CD8-positive, alpha-beta memory T cell (primary cell): ENCODE results near the gene ENGASE. TPM values are rescaled to one million over a fixed set of nuclear protein-coding genes. Genes with fewer than 3 reads are reported as not detected.

ENCODE experiments used
- CTCF ChIA-PET: fragments of 350-600 bp; sonication (Branson Sonifier 250); formaldehyde crosslinking; loops from one replicate; lab custom pipeline; 2021; ENCODE audit warnings: antibody characterized with exemption; lab: Charles Lee
- POLR2A ChIA-PET: fragments of 350-600 bp; sonication (Branson Sonifier 250); formaldehyde crosslinking; loops from one replicate; lab custom pipeline; 2021; ENCODE audit warnings: antibody characterized with exemption; lab: Charles Lee
- DNase-seq, 5 donors: peaks; one replicate each; pipeline versions ENCODE4 v3.0.0 to v3.0.0-alpha.2; 2020 to 2022; ENCODE audit warnings: mixed read lengths in 1 of 5
- H3K27ac ChIP-seq: one replicate; pipeline ENCODE4 v1.7.0; 2013; ENCODE audit warnings: low read depth, mild to moderate bottlenecking, low read length, moderate library complexity
- H3K27me3 ChIP-seq: 2 replicates; pipeline ENCODE4 v1.7.0; 2013; ENCODE audit warnings: low read length, mild to moderate bottlenecking; ENCODE audit not compliant: insufficient read depth, poor library complexity, severe bottlenecking
- H3K36me3 ChIP-seq: 2 replicates; pipeline ENCODE4 v1.7.0; 2013; ENCODE audit warnings: mild to moderate bottlenecking, low read length, moderate library complexity; ENCODE audit not compliant: insufficient read depth
- H3K4me1 ChIP-seq: 2 replicates; pipeline ENCODE4 v1.7.0; 2013; ENCODE audit warnings: mild to moderate bottlenecking, low read length, moderate library complexity; ENCODE audit not compliant: insufficient read depth
- H3K4me3 ChIP-seq: 2 replicates; pipeline ENCODE4 v1.7.0; 2013; ENCODE audit warnings: mild to moderate bottlenecking, low read length
- H3K9me3 ChIP-seq: 2 replicates; pipeline ENCODE4 v1.7.0; 2013; ENCODE audit warnings: mild to moderate bottlenecking, low read length
- H3K27ac Mint-ChIP-seq, 8 donors: one replicate each; pipeline ENCODE4 v1.8.0; 2020 to 2021; ENCODE audit warnings: mixed read lengths in 8 of 8, mild to moderate bottlenecking in 6 of 8, inconsistent platforms in 3 of 8, moderate library complexity in 3 of 8
- H3K27me3 Mint-ChIP-seq, 2 donors: one replicate each; pipeline ENCODE4 v1.8.0; 2020 to 2021; ENCODE audit warnings: mixed read lengths in 2 of 2, mild to moderate bottlenecking in 1 of 2, moderate library complexity in 1 of 2
- H3K36me3 Mint-ChIP-seq, 3 donors: one replicate each; pipeline ENCODE4 v1.8.0; 2020 to 2021; ENCODE audit warnings: mixed read lengths in 3 of 3, inconsistent platforms in 1 of 3, mild to moderate bottlenecking in 1 of 3
- H3K4me1 Mint-ChIP-seq, 3 donors: one replicate each; pipeline ENCODE4 v1.8.0; 2020 to 2021; ENCODE audit warnings: mixed read lengths in 3 of 3, inconsistent platforms in 1 of 3, mild to moderate bottlenecking in 1 of 3
- H3K4me3 Mint-ChIP-seq, 7 donors: one replicate each; pipeline ENCODE4 v1.8.0; 2020 to 2021; ENCODE audit warnings: mixed read lengths in 7 of 7, mild to moderate bottlenecking in 6 of 7, moderate library complexity in 4 of 7, inconsistent platforms in 2 of 7
- H3K9me3 Mint-ChIP-seq, 5 donors: one replicate each; pipeline ENCODE4 v1.8.0; 2020 to 2022; ENCODE audit warnings: mixed read lengths in 5 of 5, mild to moderate bottlenecking in 3 of 5, moderate library complexity in 2 of 5, inconsistent platforms in 1 of 5
- polyA plus RNA-seq: library from polyadenylated mRNA; unstranded; fragments of 300-500 nt; fragmentation: Illumina TruSeq; gene quantifications from one replicate; pipeline ENCODE4 v1.2.3, GENCODE V29; 2021
- total RNA-seq, 2 experiments: library from RNA; stranded (reverse); gene quantifications; one replicate each; pipeline ENCODE4 v1.2.3, GENCODE V29; 2021

ENGASE gene
- total and polyA plus RNA-seq, 3 experiments from 2014 or later = 3.5 to 38.3 (median 33.2) TPM

DNA sequence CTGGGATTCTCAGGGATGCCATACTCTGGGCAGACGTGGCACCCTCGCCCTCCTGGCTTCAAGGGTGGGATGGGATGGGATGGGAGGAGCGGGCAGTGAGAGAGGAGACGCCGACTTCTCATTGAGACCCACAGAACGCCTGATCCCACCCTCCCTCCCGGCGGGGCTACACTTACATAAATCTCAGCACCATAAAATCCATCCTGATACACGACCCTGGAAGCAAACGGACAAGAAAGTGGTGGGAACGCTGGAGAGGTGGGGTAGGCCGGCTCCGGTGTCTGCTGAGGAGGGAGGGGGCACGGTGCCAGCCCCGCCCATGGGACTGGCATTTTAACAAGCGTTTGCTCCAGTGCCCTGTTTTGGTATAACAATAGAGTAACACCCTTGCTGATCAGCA is 21.9 kb downstream of the ENGASE start:
- H3K27ac Mint-ChIP-seq = no peak overlapping the region
- H3K4me3 ChIP-seq = no peak overlapping the region
- peaks cover 11% of the 10 kb centered on the region for H3K27me3 ChIP-seq
- no peak for DNase-seq
- no peaks in the 10 kb centered on the region for H3K36me3 ChIP-seq
- no peaks in the 10 kb centered on the region for H3K9me3 Mint-ChIP-seq
- H3K27me3 Mint-ChIP-seq = peaks cover 27 to 48% of the 10 kb centered on the region in 2 donors
- POLR2A ChIA-PET = no interaction called here
- no peaks in the 10 kb centered on the region for H3K36me3 Mint-ChIP-seq
- CTCF ChIA-PET = no interaction called here
- peaks cover 11% of the 10 kb centered on the region for H3K4me1 ChIP-seq
- H3K4me3 Mint-ChIP-seq = no peak overlapping the region
- no peak overlapping the region for H3K27ac ChIP-seq
- H3K9me3 ChIP-seq = no peaks in the 10 kb centered on the region
- peaks cover 16 to 28% (median 23%) of the 10 kb centered on the region in 3 donors for H3K4me1 Mint-ChIP-seq

DNA sequence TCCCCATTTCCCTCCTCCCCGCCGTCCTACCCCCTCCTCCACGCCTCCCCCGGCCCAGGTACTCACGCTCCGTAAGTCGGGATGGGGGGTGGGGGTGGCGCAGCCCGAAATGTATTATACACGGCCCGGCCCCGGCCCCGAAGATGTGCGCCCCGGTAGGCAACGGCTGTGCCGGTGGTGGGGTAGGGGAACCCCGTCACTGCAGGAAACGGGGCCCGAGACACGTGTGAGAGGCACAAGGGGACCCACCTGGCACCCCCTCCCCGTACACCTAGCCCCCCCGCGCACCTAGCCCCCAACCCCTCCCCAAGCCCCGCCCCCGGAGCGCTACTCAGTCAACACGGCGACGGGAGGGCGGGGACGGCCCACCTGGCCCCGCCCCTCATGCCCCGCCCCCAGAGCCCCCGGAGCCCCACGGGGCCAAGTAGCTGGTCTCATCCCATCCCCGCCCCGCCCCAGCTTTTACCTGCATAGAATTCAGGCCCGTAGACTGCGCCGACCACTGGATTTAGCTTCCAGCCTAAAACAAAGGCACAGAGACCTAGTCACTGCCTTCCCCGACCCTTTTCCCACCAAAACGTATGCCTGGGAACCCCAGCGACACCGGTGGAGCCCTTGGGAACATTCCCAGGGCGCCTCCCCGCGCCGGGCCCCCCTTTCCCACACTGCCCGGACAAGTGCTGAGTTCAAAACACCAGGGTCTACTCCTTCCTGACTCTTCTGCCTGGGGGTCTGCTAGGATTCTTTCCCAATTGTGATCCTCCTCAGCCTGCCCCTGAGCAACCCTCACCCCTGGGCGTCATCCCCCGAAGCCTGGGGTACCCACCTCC is 22.8 kb downstream of the ENGASE start:
- no peak for DNase-seq

DNA sequence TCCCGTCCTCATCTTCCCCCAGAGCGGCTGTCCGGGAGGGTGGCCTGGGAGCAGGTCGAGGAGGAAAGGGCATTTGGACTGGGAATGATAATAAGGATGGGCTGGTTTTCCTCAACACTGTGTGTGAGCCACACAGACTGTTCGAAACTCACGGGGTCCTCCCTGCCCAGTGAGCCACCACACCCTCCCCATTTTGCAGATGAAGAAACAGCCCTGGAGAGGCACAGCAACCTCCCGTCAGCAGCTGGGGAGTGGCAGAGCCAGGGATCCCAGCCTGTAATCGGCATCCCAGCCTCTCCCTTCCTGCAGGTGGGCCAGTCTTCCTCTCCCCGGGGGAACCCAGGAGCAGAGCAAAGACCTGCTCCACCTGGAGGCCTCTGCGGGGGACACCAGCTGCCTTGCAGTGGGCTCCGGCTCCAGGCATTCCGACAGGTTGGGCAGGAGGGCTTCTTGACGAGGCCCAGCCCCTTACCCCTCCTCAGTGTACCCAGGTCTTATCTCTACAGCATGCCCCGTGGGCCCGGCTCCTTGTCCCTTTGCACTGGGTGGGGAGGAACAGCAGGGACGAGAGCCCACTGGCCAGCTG is 23.8 kb downstream of the ENGASE start:
- ChIA-PET CTCF (no interaction called here), POLR2A (no interaction called here)
- H3K36me3 Mint-ChIP-seq = no peaks in the 10 kb centered on the region
- peaks cover 4 to 14% (median 12%) of the 10 kb centered on the region in 3 donors for H3K4me1 Mint-ChIP-seq
- Histone ChIP-seq H3K9me3 (no peaks in the 10 kb centered on the region), H3K27me3 (peaks cover 11% of the 10 kb centered on the region), H3K4me1 (peaks cover 5% of the 10 kb centered on the region), H3K27ac (no peak overlapping the region), H3K36me3 (no peaks in the 10 kb centered on the region), H3K4me3 (no peak overlapping the region)
- no peak overlapping the region for H3K4me3 Mint-ChIP-seq
- no peaks in the 10 kb centered on the region for H3K9me3 Mint-ChIP-seq
- no peak for DNase-seq
- H3K27ac Mint-ChIP-seq = peak overlapping the region in 1 of 8 donors; percentile 40
- peaks cover 25 to 47% of the 10 kb centered on the region in 2 donors for H3K27me3 Mint-ChIP-seq

More for the DNA sequence above, 22.8 kb downstream of the ENGASE start:
- Mint-ChIP-seq H3K27me3 (peaks cover 27 to 47% of the 10 kb centered on the region in 2 donors), H3K9me3 (no peaks in the 10 kb centered on the region), H3K4me3 (peak overlapping the region in 3 of 7 donors; percentile 35 to 65 (median 53)), H3K36me3 (no peaks in the 10 kb centered on the region), H3K4me1 (peaks cover 13 to 24% (median 20%) of the 10 kb centered on the region in 3 donors), H3K27ac (no peak overlapping the region)
- H3K9me3 ChIP-seq = no peaks in the 10 kb centered on the region
- ChIA-PET CTCF (no interaction called here), POLR2A (no interaction called here)
- H3K4me3 ChIP-seq = no peak overlapping the region
- no peak overlapping the region for H3K27ac ChIP-seq
- peaks cover 11% of the 10 kb centered on the region for H3K27me3 ChIP-seq
- peaks cover 11% of the 10 kb centered on the region for H3K4me1 ChIP-seq
- no peaks in the 10 kb centered on the region for H3K36me3 ChIP-seq

DNA sequence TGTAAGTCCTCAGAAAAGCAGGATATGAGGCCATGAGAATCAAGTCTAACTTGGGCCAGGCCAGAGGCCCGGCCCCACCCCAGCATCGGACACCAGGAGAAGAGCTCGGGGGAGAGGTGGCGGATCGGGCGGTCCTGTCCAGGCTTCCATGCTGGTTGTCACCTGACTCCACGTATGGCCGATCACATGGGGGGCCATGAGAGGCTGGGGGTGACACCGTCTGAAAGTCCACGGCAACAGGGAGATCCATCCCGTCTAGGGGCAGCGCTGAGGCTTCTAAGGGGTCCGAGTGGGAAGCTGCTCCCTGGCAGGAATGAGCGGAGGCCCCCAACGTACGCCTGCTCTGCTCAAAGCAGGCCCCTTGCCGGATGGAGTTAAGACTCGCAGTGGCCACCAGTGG is 25.8 kb downstream of the ENGASE start:
- Histone ChIP-seq H3K4me3 (no peak overlapping the region), H3K27me3 (peaks cover 11% of the 10 kb centered on the region), H3K9me3 (no peaks in the 10 kb centered on the region), H3K4me1 (no peaks in the 10 kb centered on the region), H3K27ac (no peak overlapping the region), H3K36me3 (no peaks in the 10 kb centered on the region)
- Mint-ChIP-seq H3K4me1 (peaks cover 0 to 9% (median 8%) of the 10 kb centered on the region in 3 donors), H3K27me3 (peaks cover 23 to 55% of the 10 kb centered on the region in 2 donors), H3K36me3 (no peaks in the 10 kb centered on the region), H3K9me3 (no peaks in the 10 kb centered on the region), H3K27ac (no peak overlapping the region), H3K4me3 (no peak overlapping the region)
- ChIA-PET CTCF (interaction anchor here (1.4 kb wide), 1 partner anchor 12 kb away, joined by 5 read pairs; no protein-coding TSS in a partner anchor), POLR2A (no interaction called here)
- no peak for DNase-seq

GRCh38 chr17:79101111-79101673 is 26.6 kb downstream of the ENGASE start:
- Mint-ChIP-seq H3K4me1 (peaks cover 0 to 8% (median 5%) of the 10 kb centered on the region in 3 donors), H3K27ac (no peak overlapping the region), H3K27me3 (peaks cover 20 to 47% of the 10 kb centered on the region in 2 donors), H3K4me3 (no peak overlapping the region), H3K9me3 (no peaks in the 10 kb centered on the region), H3K36me3 (no peaks in the 10 kb centered on the region)
- Histone ChIP-seq H3K36me3 (no peaks in the 10 kb centered on the region), H3K4me1 (no peaks in the 10 kb centered on the region), H3K4me3 (no peak overlapping the region), H3K27ac (no peak overlapping the region), H3K27me3 (peaks cover 6% of the 10 kb centered on the region), H3K9me3 (no peaks in the 10 kb centered on the region)
- no peak for DNase-seq
- POLR2A ChIA-PET = no interaction called here
- CTCF ChIA-PET = interaction anchor here (1.4 kb wide), 1 partner anchor 13 kb away, joined by 5 read pairs; no protein-coding TSS in a partner anchor

GRCh38 chr17:79102214-79102613 is 27.6 kb downstream of the ENGASE start:
- H3K27me3 Mint-ChIP-seq = peaks cover 19 to 43% of the 10 kb centered on the region in 2 donors
- H3K27ac ChIP-seq = no peak overlapping the region
- CTCF ChIA-PET = no interaction called here

GRCh38 chr17:79104898-79105600 is 30.4 kb downstream of the ENGASE start:
- Histone ChIP-seq H3K27me3 (no peaks in the 10 kb centered on the region), H3K4me1 (no peaks in the 10 kb centered on the region), H3K4me3 (no peak overlapping the region), H3K27ac (no peak overlapping the region), H3K9me3 (no peaks in the 10 kb centered on the region), H3K36me3 (no peaks in the 10 kb centered on the region)
- no peaks in the 10 kb centered on the region for H3K36me3 Mint-ChIP-seq
- DNase-seq = no peak
- CTCF ChIA-PET = no interaction called here
- H3K27ac Mint-ChIP-seq = no peak overlapping the region
- H3K4me1 Mint-ChIP-seq = no peaks in the 10 kb centered on the region
- H3K4me3 Mint-ChIP-seq = no peak overlapping the region
- peaks cover 12 to 22% of the 10 kb centered on the region in 2 donors for H3K27me3 Mint-ChIP-seq
- POLR2A ChIA-PET = no interaction called here
- H3K9me3 Mint-ChIP-seq = no peaks in the 10 kb centered on the region

More at GRCh38 chr17:79102214-79102613, 27.6 kb downstream of the ENGASE start:
- H3K36me3 Mint-ChIP-seq = no peaks in the 10 kb centered on the region
- no peaks in the 10 kb centered on the region for H3K4me1 ChIP-seq
- no peaks in the 10 kb centered on the region for H3K9me3 Mint-ChIP-seq
- H3K9me3 ChIP-seq = no peaks in the 10 kb centered on the region
- no peaks in the 10 kb centered on the region for H3K36me3 ChIP-seq
- POLR2A ChIA-PET = no interaction called here
- peaks cover 0 to 8% (median 5%) of the 10 kb centered on the region in 3 donors for H3K4me1 Mint-ChIP-seq
- H3K4me3 Mint-ChIP-seq = no peak overlapping the region
- DNase-seq = no peak
- no peak overlapping the region for H3K4me3 ChIP-seq
- H3K27me3 ChIP-seq = peaks cover 6% of the 10 kb centered on the region
- no peak overlapping the region for H3K27ac Mint-ChIP-seq
